HG02798 (cell line): ENCODE measurements around the gene B4GALNT4.
"Not testable (repeated sequence)": the region's sequence is repeated elsewhere in the genome, so short reads cannot be mapped to it uniquely, and the experiment has no call there.

ENCODE experiments used
- ATAC-seq: cut with Tn5 transposase; IDR thresholded peaks from one replicate; pipeline ENCODE4 v1.9.1; 2021; ENCODE audit warnings: mild to moderate bottlenecking; ENCODE audit not compliant: unreplicated experiment, poor library complexity

B4GALNT4 gene

GRCh38 chr11:369336-370018 lies at the start of gene B4GALNT4:
Gene B4GALNT4 (plus strand): TSS chr11:369499. CDS start chr11:369804, 305 bp downstream.
- ATAC-seq: no peak

- ATAC-seq: not testable (repeated sequence)
Measured at GRCh38 chr11:319888-320273, 49.4 kb upstream of the B4GALNT4 start.

- no peak for ATAC-seq
Measured at GRCh38 chr11:324156-324555, 45.1 kb upstream of the B4GALNT4 start.

GRCh38 chr11:324593-325517 lies 44.4 kb upstream of the B4GALNT4 start:
- ATAC-seq: not testable (repeated sequence)

GRCh38 chr11:325796-326591 lies 43.3 kb upstream of the B4GALNT4 start:
- ATAC-seq: no peak

GRCh38 chr11:326592-326841 lies 42.8 kb upstream of the B4GALNT4 start:
- no peak for ATAC-seq

- peak; percentile 48 for ATAC-seq
Measured at GRCh38 chr11:326842-327580, 42.3 kb upstream of the B4GALNT4 start.

GRCh38 chr11:327581-327923 lies 41.7 kb upstream of the B4GALNT4 start:
- ATAC-seq: no peak

- ATAC-seq: no peak
Measured at GRCh38 chr11:328012-328411, 41.3 kb upstream of the B4GALNT4 start.

- not testable (repeated sequence) for ATAC-seq
Measured at GRCh38 chr11:328516-329100, 40.7 kb upstream of the B4GALNT4 start.

- no peak for ATAC-seq
Measured at GRCh38 chr11:329886-330253, 39.4 kb upstream of the B4GALNT4 start.

- ATAC-seq: no peak
Measured at GRCh38 chr11:330307-330693, 39.0 kb upstream of the B4GALNT4 start.

GRCh38 chr11:330694-331357 lies 38.5 kb upstream of the B4GALNT4 start:
- ATAC-seq: no peak

GRCh38 chr11:331358-332060 lies 37.8 kb upstream of the B4GALNT4 start:
- ATAC-seq: no peak

- no peak for ATAC-seq
Measured at GRCh38 chr11:332651-333480, 36.4 kb upstream of the B4GALNT4 start.

GRCh38 chr11:333616-334263 lies 35.6 kb upstream of the B4GALNT4 start:
- not testable (repeated sequence) for ATAC-seq

GRCh38 chr11:334264-334994 lies 34.9 kb upstream of the B4GALNT4 start:
- ATAC-seq: no peak
